Measurements from ENCODE around the gene CDHR3. TPM values are rescaled to one million over a fixed set of nuclear protein-coding genes. Genes with fewer than 3 reads are reported as not detected.
A peak's percentile ranks its signal among the peaks of the same experiment; 100 is the strongest.

CDHR3 gene
- total and polyA plus RNA-seq, 5 experiments from 2014 or later = 0.63 to 6.0 (median 2.0) TPM

DNA sequence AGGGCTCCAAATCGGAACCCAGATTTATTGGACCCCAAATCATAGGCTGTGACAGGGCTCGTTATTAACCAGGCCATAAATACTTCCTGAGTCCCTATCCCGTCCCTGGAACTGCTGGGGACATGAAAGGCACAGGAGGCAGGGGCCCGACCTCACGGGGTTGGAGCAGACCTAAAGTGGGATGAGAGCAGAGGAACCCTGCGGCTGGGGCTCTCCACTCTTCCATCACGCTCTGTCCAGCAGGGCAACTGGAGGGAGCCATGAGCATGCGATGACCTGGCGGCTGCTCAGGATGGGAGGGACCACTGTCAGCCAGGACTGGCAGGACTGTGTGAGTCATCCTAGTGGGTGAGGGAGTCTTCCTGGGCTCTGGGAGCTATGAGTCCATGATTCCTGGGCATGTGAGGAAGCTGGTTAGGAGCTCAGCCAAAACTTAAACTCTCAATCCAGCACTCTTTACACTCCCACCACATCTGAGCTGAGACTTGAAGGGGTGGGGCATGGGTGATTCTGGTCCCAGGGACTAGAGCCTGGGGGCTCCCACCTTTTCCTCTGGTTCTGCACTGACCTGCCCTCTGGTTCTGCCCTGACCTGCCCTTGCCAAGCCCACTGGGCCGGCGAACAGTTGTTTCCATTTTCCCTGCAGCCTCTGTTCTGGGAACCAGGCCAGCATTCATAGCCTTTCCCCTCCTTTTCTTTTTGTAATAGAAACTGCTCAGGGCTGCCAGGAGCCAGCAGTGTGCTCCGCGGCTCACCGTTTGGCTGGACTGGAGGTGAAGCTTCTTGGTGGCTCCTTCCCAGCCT, 101.9 kb downstream of the CDHR3 start:
- H3K27me3 Mint-ChIP-seq = no peaks in the 10 kb centered on the region
- H3K4me1 Mint-ChIP-seq = peaks cover 17 to 62% (median 29%) of the 10 kb centered on the region in 4 donors
- H3K36me3 Mint-ChIP-seq = no peaks in the 10 kb centered on the region
- no peak for DNase-seq
- H3K4me3 Mint-ChIP-seq = no peak overlapping the region
- POLR2A ChIA-PET = no interaction called here
- peak overlapping the region in 1 of 10 donors; percentile 77 for H3K27ac Mint-ChIP-seq
- H3K9me3 Mint-ChIP-seq = no peaks in the 10 kb centered on the region
- no peak for ATAC-seq

DNA sequence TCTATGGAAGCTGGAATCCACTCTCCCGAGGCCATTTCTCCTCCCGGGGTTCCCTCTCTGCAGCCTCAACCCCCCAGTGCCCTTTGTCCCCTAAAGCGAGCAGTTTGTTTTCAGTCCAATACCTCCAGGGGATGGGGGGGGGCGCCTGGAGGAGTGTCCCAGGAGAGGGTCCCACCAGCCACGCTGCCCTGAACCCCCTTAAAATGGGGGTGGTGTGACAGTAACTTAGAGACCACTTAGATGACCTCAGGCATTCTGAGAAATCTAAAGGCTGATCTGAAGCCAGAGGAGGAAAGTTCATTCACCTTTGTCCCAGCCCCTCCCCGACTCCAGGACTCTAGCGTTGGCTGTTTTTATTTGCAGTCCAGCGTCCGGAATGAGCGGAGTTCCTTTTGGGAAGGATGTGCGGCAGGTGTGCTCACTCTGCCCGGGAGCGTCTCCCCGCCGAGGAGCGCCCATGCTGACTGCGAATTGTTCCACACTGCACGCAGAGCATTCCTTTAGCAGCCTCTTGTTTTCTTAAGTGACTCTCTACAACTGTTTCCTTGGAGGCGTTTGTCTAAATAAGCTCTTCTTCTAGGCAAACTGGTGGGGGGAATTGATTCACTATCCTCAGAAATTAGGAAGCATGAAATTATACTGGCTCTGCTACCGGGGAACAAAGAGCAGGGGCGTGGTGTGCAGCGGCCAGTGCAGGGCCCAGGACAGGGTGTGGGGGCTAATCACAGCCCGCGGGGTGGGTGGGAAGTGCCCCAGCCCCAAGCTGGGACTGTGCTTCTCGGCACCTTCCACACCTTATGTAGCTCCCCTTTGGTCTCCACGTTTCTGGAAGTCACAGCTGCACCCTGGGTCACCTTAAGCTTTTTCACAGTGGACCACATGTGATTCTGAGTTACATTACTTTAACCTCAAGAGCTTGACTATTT, 102.8 kb downstream of the CDHR3 start:
- Mint-ChIP-seq H3K9me3 (no peaks in the 10 kb centered on the region), H3K27ac (peak overlapping the region in 2 of 10 donors; percentile 44 to 62), H3K36me3 (no peaks in the 10 kb centered on the region), H3K27me3 (no peaks in the 10 kb centered on the region), H3K4me3 (no peak overlapping the region), H3K4me1 (peaks cover 20 to 65% (median 38%) of the 10 kb centered on the region in 4 donors)
- DNase-seq = no peak
- POLR2A ChIA-PET = no interaction called here
- no peak for ATAC-seq

DNA sequence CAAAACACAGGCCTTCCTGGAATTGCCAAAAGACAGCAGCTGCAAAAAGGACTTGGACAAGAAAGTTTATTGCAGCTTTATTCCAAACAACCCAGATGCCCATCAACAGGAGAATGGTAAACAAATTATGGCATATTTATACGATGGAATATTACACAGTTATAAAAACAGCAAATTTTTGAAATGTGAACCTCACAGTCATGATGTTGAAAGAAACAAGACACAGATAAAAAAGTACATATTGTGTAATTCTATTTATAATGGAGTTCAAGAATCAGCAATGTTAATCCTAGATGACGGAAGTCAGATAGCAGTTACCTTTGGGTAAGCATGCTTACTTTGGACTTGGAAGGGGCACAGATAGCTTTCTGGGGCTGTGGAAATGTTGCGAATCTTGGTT, 104.6 kb downstream of the CDHR3 start:
- peak overlapping the region in 2 of 10 donors; percentile 22 to 85 for H3K27ac Mint-ChIP-seq
- H3K36me3 Mint-ChIP-seq = no peaks in the 10 kb centered on the region
- peaks cover 32 to 67% (median 50%) of the 10 kb centered on the region in 4 donors for H3K4me1 Mint-ChIP-seq
- no peak overlapping the region for H3K4me3 Mint-ChIP-seq
- POLR2A ChIA-PET = no interaction called here
- no peaks in the 10 kb centered on the region for H3K27me3 Mint-ChIP-seq
- no peaks in the 10 kb centered on the region for H3K9me3 Mint-ChIP-seq
- no peak for ATAC-seq
- no peak for DNase-seq

DNA sequence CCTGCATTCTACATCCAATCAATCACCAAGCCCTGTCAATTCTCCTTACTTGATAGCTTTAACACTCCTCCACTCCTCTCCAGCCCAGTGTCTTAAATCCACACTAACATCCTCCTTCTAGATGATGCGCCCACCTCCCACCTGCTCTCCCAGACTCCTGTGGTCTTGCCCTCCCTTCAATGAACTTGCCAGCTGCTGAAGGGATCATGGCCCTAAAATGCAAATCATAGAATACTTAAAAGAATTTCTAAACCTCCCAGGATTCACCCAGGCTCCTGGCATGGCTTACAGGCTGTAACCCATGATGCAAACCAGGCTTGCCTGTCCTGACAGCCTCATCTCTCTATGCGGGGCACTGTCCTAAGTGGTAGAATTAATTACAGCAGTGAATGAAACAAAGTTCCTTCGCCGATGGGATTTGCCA, 105.5 kb downstream of the CDHR3 start:
- Mint-ChIP-seq H3K36me3 (no peaks in the 10 kb centered on the region), H3K27ac (peak overlapping the region in 9 of 10 donors; percentile 7 to 86 (median 79)), H3K4me1 (peaks cover 28 to 67% (median 50%) of the 10 kb centered on the region in 4 donors), H3K9me3 (no peaks in the 10 kb centered on the region), H3K27me3 (no peaks in the 10 kb centered on the region), H3K4me3 (no peak overlapping the region)
- POLR2A ChIA-PET = no interaction called here
- DNase-seq = no peak
- no peak for ATAC-seq

DNA sequence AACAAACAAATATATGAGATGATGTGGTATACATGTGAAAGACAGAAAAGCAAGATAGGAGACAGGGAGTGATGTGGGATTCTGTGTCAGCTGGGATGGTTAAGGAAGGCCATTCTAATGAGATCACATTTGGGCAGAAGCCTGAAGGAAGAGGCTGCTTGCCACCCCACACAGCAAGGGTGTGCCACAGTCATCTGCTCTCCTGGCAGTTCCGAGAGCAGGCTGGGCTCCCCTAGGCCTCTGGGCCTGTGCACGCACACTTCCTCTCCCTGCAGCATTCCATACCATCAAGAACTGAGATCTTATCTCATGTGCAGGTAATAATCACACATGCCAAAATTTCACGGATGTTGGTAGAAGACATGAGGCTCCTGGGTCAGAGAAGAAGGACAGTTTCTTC, 105.9 kb downstream of the CDHR3 start:
- no peaks in the 10 kb centered on the region for H3K9me3 Mint-ChIP-seq
- no peak for DNase-seq

DNA sequence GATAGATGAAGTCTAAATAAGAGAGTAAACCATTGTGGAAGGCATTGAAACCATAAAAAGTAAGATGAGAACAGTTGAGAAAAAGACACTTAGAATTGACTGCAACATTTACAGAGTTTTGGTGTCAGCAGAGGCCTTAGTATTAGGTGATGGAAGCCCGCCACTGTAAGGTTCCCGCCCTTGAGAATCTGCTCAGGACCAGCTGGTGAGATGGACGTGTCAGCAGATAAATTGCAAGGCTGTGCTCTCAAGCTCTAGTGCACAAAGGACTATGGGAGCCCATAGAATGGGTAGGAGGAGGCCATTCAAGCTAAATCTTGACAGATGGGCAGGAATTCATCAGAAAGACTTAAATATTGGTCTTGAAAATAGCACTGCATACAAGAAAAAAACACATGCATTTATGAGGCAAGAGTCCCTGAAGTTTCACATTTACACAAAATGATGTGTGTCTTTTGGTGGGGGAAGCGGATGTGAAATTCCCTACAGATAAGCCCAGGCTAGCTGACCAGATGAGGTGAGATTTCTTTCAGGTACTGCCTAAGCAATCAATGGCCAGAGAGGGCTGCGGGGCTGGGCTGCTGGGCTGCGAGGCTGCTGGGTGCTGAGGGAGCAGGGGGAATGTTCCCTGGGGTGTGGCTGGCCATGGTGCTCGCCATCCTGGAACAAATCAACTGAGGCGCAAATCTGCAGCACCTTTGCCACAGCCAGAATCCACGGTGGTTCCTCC, 106.6 kb downstream of the CDHR3 start:
- peaks cover 32 to 68% (median 57%) of the 10 kb centered on the region in 4 donors for H3K4me1 Mint-ChIP-seq
- no peaks in the 10 kb centered on the region for H3K36me3 Mint-ChIP-seq
- POLR2A ChIA-PET = interaction anchor here (0.8 to 6.6 kb wide), 3 partner anchors 33 to 84 kb away, joined by 3 to 149 read pairs (median 3); partner anchors contain the start of gene SYPL1
- H3K9me3 Mint-ChIP-seq = no peaks in the 10 kb centered on the region
- ATAC-seq (no peak), DNase-seq (no peak)
- H3K27ac Mint-ChIP-seq = peak overlapping the region in 9 of 10 donors; percentile 48 to 97 (median 84)
- no peaks in the 10 kb centered on the region for H3K27me3 Mint-ChIP-seq
- H3K4me3 Mint-ChIP-seq = peak overlapping the region in 5 of 10 donors; percentile 7 to 62 (median 24)

More for the DNA sequence above, 105.9 kb downstream of the CDHR3 start:
- no peak for ATAC-seq
- Mint-ChIP-seq H3K4me3 (no peak overlapping the region), H3K4me1 (peaks cover 30 to 67% (median 52%) of the 10 kb centered on the region in 4 donors), H3K36me3 (no peaks in the 10 kb centered on the region), H3K27me3 (no peaks in the 10 kb centered on the region), H3K27ac (peak overlapping the region in 9 of 10 donors; percentile 41 to 97 (median 84))
- POLR2A ChIA-PET = interaction anchor here (6.6 kb wide), 1 partner anchor 42 kb away, joined by 149 read pairs; the partner anchor contains the start of gene SYPL1

DNA sequence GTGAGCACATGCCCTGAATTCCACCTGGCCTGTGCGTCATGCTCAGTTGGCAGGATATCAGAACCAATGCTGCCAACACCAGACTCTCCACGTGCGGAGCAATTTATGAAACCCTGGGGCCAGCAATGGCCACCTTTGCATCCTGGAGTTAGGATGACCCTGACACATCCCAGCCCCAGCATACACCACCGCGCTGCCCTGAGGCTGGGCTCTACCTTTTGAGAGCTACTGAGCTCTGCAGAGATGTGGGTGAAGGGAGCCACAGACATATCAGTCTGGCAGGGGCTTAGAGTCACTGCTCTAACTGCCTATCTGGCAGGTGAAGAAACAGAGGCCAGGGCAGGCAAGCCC, 107.1 kb downstream of the CDHR3 start:
- no peaks in the 10 kb centered on the region for H3K9me3 Mint-ChIP-seq
- ATAC-seq (no peak), DNase-seq (no peak)
- H3K4me3 Mint-ChIP-seq = no peak overlapping the region
- H3K27me3 Mint-ChIP-seq = no peaks in the 10 kb centered on the region
- H3K4me1 Mint-ChIP-seq = peaks cover 34 to 72% (median 59%) of the 10 kb centered on the region in 4 donors
- H3K27ac Mint-ChIP-seq = peak overlapping the region in 7 of 10 donors; percentile 67 to 99 (median 96)
- POLR2A ChIA-PET = interaction anchor here (0.8 to 6.6 kb wide), 2 partner anchors 41 to 84 kb away, joined by 3 to 149 read pairs; partner anchors contain the start of gene SYPL1
- no peaks in the 10 kb centered on the region for H3K36me3 Mint-ChIP-seq

DNA sequence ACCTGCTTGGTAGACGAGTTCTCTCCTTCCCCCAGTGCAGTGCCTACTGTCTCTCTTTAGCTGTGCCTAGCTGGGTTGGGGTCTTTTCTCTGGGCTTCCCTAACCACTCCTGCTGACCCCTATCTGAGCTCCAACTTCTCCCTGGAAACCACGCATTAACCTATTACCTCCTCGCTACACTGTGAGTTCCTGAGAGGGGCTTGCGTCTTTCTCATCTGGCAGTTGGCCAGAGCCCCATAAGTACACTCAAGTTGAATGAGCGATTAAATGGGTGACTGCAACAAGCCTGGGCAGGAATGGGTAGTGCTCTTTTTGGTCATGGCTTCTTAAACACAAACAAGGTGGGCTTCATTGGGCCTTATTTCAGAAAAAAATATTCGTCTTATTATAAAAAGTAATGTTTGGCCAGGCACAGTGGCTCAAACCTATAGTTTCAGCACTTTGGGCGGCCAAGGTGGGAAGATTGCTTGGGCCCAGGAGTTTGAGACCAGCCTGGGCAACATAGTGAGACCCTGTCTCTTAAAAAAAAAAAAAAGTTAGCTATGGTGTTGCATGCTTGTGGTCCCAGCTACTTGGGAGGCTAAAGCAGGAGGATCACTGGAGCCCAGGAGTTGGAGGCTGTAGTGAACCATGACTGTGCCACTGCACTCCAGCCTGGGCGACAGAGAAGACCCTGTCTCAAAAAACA, 107.6 kb downstream of the CDHR3 start:
- ATAC-seq (no peak), DNase-seq (no peak)
- peak overlapping the region; percentile 69 to 84 (median 78) for H3K4me3 Mint-ChIP-seq
- no peaks in the 10 kb centered on the region for H3K9me3 Mint-ChIP-seq
- H3K27ac Mint-ChIP-seq = peak overlapping the region; percentile 94 to 99 (median 96)
- POLR2A ChIA-PET = interaction anchor here (0.6 to 6.6 kb wide), 14 partner anchors 9 to 380 kb away, joined by 3 to 149 read pairs (median 4); partner anchors contain the start of gene SYPL1
- no peaks in the 10 kb centered on the region for H3K27me3 Mint-ChIP-seq
- no peaks in the 10 kb centered on the region for H3K36me3 Mint-ChIP-seq
- H3K4me1 Mint-ChIP-seq = peaks cover 34 to 72% (median 59%) of the 10 kb centered on the region in 4 donors

DNA sequence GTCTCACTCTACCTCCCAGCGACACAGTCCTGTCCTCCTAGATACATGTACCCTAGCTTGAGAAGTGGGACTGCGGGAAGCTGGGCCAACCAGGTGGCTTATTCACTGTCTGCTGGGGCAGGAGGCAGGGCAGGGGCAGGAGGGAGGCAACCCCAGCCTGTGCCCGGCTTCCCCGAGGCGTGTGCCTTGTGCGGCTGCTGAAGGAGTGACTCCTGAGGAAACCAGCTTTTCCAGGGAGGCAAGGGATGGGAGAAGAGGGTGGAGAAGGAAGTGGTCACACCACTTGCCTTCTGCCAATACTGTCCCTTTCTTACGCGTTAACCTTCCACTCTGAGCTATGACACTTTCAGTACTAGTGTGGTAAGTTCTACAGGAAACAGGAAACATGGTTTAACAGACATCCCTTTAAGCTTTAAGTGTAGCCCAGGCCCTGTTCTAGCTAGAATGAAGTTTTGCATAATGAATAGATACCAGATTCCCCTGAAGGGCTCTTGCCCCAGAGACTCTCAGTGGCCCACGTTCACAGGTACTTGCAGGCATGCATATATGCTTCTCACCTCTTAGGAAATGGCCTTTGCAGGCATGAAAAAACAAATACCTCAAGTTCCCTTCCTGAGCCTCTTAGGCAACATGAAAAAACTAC, 108.4 kb downstream of the CDHR3 start:
- peak overlapping the region; percentile 94 to 99 (median 96) for H3K27ac Mint-ChIP-seq
- peak overlapping the region; percentile 69 to 84 (median 78) for H3K4me3 Mint-ChIP-seq
- H3K36me3 Mint-ChIP-seq = no peaks in the 10 kb centered on the region
- H3K27me3 Mint-ChIP-seq = no peaks in the 10 kb centered on the region
- POLR2A ChIA-PET = interaction anchor here (0.6 to 6.6 kb wide), 19 partner anchors 8 to 1058 kb away, joined by 3 to 149 read pairs (median 4); partner anchors contain the start of genes KMT2E, NAMPT and SYPL1
- peak; percentile 97 for ATAC-seq
- peak in 7 of 10 donors; percentile 19 to 76 (median 52) for DNase-seq
- H3K4me1 Mint-ChIP-seq = peaks cover 34 to 80% (median 64%) of the 10 kb centered on the region in 4 donors
- no peaks in the 10 kb centered on the region for H3K9me3 Mint-ChIP-seq

DNA sequence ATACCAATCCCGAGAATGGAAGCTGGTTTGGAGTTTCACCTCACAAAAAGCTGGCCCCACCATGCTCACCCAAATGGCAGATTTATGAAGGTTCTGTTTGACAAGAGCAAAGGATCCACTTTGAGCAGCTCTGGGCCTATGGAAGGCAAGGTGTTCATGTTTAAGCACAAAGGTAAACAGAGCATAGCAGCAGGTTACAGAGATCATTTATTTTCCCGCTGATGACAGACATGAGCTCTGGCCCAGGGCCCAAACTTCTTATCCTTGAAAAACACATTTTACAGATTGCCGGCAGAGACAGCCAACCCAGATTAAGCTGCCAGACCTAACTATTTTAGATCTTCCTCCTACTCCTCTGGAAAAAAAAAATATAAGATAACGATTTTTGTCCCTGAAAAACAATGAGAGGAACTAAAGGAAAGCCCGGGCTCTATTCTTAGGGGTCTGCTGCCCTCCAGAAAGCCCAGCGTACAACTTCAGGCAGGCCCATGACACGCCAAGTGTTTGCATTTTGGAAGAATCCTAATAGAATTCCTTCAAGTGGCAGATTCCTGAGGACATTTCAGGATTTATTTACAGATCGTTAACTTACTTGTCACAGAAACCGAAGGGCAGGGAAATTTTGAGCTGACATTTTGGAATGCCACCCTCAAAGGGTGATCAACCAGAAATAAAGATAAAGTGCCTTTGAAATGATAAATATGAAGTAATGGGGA, 109.1 kb downstream of the CDHR3 start:
- ATAC-seq (peak; percentile 7 to 28), DNase-seq (no peak)
- Mint-ChIP-seq H3K4me1 (peaks cover 34 to 85% (median 70%) of the 10 kb centered on the region in 4 donors), H3K27me3 (no peaks in the 10 kb centered on the region), H3K9me3 (no peaks in the 10 kb centered on the region), H3K27ac (peak overlapping the region; percentile 94 to 99 (median 96)), H3K4me3 (peak overlapping the region; percentile 69 to 84 (median 78)), H3K36me3 (no peaks in the 10 kb centered on the region)
- POLR2A ChIA-PET = interaction anchor here (0.7 to 6.6 kb wide), 15 partner anchors 10 to 1059 kb away, joined by 3 to 149 read pairs (median 4); partner anchors contain the start of genes KMT2E, NAMPT and SYPL1

Data from naive thymus-derived CD8-positive, alpha-beta T cell (primary cell).